ENCODE data around the gene MBIP. TPM values are rescaled to one million over a fixed set of nuclear protein-coding genes. Genes with fewer than 3 reads are reported as not detected.
A peak's percentile ranks its signal among the peaks of the same experiment; 100 is the strongest.

Gene MBIP
- total RNA-seq, 1 experiment from 2014 or later, result 19.1 TPM

DNA sequence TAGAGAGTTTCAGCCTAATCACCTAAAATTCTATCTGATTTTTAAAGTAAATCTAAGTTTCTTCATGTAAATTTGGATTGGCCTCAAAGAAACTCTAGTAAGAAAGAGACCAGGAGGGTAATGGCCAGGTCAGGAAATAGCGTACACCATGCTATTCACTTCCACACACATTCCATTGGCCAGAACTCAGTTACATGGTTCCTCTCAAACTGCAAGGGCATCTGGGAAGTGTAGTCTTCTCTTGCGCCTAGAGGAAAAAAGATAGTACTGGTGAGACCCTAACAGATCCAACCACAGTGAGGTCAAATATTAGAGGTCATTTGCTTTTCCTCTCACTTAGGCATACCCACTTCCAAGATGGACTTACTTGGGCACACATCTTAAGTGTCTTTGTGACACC is 39.1 kb downstream of the MBIP start:
- H3K4me2 ChIP-seq (ENCODE audit: low read length), result no peak overlapping the region
- no peaks in the 10 kb centered on the region for H3K79me2 ChIP-seq (ENCODE audit: insufficient read depth, low read length)
- TF ChIP-seq CTCF (IDR thresholded peaks at IDR 0.05 in 2 of 3, conservative IDR thresholded peaks at IDR 0.05 in 1 of 3; ENCODE audit: borderline replicate concordance in 1 of 3, insufficient read depth in 1 of 3, low read depth in 2 of 3, low read length in 2 of 3) (no peak), TCF7L2 (IDR thresholded peaks at IDR 0.05; ENCODE audit: borderline replicate concordance, extremely low read depth, insufficient read depth, insufficient read length) (no peak), ELF1 (IDR thresholded peaks at IDR 0.05; ENCODE audit: borderline replicate concordance, low read depth) (no peak), SP1 (IDR thresholded peaks at IDR 0.05; ENCODE audit: low read depth) (no peak), EGR1 (IDR thresholded peaks at IDR 0.05; ENCODE audit: low read depth) (no peak), SRF (IDR thresholded peaks at IDR 0.05; ENCODE audit: low read depth) (no peak), EZH2 (IDR thresholded peaks at IDR 0.05) (no peak), JUND (IDR thresholded peaks at IDR 0.05) (no peak), ZFX (IDR thresholded peaks at IDR 0.05) (no peak), RAD21 (IDR thresholded peaks at IDR 0.05; ENCODE audit: low read depth) (no peak), POLR2A (IDR thresholded peaks at IDR 0.05; ENCODE audit: borderline replicate concordance, extremely low read depth, insufficient read depth, insufficient read length) (no peak)
- TF ChIP-seq, protein P1, sequence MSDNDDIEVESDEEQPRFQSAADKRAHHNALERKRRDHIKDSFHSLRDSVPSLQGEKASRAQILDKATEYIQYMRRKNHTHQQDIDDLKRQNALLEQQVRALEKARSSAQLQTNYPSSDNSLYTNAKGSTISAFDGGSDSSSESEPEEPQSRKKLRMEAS (IDR thresholded peaks at IDR 0.05), result no peak
- TF ChIP-seq, protein P2, sequence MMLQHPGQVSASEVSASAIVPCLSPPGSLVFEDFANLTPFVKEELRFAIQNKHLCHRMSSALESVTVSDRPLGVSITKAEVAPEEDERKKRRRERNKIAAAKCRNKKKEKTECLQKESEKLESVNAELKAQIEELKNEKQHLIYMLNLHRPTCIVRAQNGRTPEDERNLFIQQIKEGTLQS (IDR thresholded peaks at IDR 0.05), result no peak
- TF ChIP-seq, protein P3, sequence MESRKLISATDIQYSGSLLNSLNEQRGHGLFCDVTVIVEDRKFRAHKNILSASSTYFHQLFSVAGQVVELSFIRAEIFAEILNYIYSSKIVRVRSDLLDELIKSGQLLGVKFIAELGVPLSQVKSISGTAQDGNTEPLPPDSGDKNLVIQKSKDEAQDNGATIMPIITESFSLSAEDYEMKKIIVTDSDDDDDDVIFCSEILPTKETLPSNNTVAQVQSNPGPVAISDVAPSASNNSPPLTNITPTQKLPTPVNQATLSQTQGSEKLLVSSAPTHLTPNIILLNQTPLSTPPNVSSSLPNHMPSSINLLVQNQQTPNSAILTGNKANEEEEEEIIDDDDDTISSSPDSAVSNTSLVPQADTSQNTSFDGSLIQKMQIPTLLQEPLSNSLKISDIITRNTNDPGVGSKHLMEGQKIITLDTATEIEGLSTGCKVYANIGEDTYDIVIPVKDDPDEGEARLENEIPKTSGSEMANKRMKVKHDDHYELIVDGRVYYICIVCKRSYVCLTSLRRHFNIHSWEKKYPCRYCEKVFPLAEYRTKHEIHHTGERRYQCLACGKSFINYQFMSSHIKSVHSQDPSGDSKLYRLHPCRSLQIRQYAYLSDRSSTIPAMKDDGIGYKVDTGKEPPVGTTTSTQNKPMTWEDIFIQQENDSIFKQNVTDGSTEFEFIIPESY (IDR thresholded peaks at IDR 0.05; ENCODE audit: extremely low read depth, insufficient replicate concordance, low read length), result no peak
- ATAC-seq (peak; percentile 75), DNase-seq (ENCODE audit: low read depth, low spot score) (no peak)
- peak overlapping the region; percentile 26 for H2AFZ ChIP-seq (ENCODE audit: low read depth, low read length, poor library complexity, severe bottlenecking)
- BruUV-seq (replicated peaks), result no TSS peak
- no peaks in the 10 kb centered on the region for H3K9me3 ChIP-seq (ENCODE audit: control insufficient read depth in 1 of 2, insufficient read depth in 1 of 2, low read depth in 1 of 2, low read length in 2 of 2)
- no peaks in the 10 kb centered on the region for H3K4me1 ChIP-seq (ENCODE audit: control insufficient read depth in 1 of 2, insufficient read depth in 2 of 2, low read length in 2 of 2)
- no peak overlapping the region for H3K27ac ChIP-seq (ENCODE audit: low read depth, low read length)
- no peaks in the 10 kb centered on the region for H4K20me1 ChIP-seq (ENCODE audit: insufficient read depth)
- H3K27me3 ChIP-seq (ENCODE audit: insufficient read depth, low read length), result no peaks in the 10 kb centered on the region
- POLR2A ChIA-PET, result no interaction called here
- RAD21 ChIA-PET (ENCODE audit: low non-redundant PET in 1 of 2, low total read pairs in 2 of 2, uncharacterized antibody in 2 of 2, unreplicated experiment in 2 of 2), result no interaction called here
- CTCF ChIA-PET, result no interaction called here
- H3K4me3 ChIP-seq (replicated peaks in 1 of 2; ENCODE audit: low read depth in 1 of 2, low read length in 2 of 2), result no peak overlapping the region
- no peak overlapping the region for H3K9ac ChIP-seq (ENCODE audit: low read length)
- no peaks in the 10 kb centered on the region for H3K36me3 ChIP-seq (ENCODE audit: control insufficient read depth in 1 of 2, insufficient read depth in 2 of 2, low read length in 2 of 2)
- no peaks in the 10 kb centered on the region for H3K9me2 ChIP-seq (ENCODE audit: insufficient read depth)
- intact Hi-C loops (cut with micrococcal nuclease), result no loop called here
